LHCN-M2 (cell line): ENCODE results near the gene TRAK1. TPM values are rescaled to one million over a fixed set of nuclear protein-coding genes. Genes with fewer than 3 reads are reported as not detected.
"Not testable (repeated sequence)": the region's sequence is repeated elsewhere in the genome, so short reads cannot be mapped to it uniquely, and the experiment has no call there.

Experiments used
- DNase-seq: peaks from one replicate; pipeline ENCODE4 v3.0.0-alpha.2; 2012; ENCODE audit warnings: low read depth
- polyA plus RNA-seq: library from polyadenylated mRNA; unstranded; fragments of >200 nt; gene quantifications from one replicate; pipeline ENCODE4 v1.2.1, GENCODE V29; 2012; ENCODE audit warnings: missing spikeins
- total RNA-seq: library from RNA; depleted of rRNA; stranded (reverse); fragments of >200 nt; gene quantifications from 2 replicates; pipeline ENCODE4 v1.2.3, GENCODE V29; 2014; rRNA removed

TRAK1 gene
- 20.7 and 21.4 TPM in 2 replicates for total RNA-seq
- polyA plus RNA-seq = 21.7 TPM

- DNase-seq = peak; percentile 80
Observed at GRCh38 chr3:42090973-42091731, at the start of gene TRAK1. TSS of gene TRAK1 (plus strand) at chr3:42091357. CDS start at chr3:42091470, 113 bp downstream.

GRCh38 chr3:42042747-42043098 is 48.4 kb upstream of the TRAK1 start:
- DNase-seq = no peak

GRCh38 chr3:42043099-42043813 is 47.9 kb upstream of the TRAK1 start:
- peak; percentile 76 for DNase-seq

GRCh38 chr3:42045708-42046243 is 45.4 kb upstream of the TRAK1 start:
- no peak for DNase-seq

GRCh38 chr3:42048526-42048925 is 42.6 kb upstream of the TRAK1 start:
- not testable (repeated sequence) for DNase-seq

GRCh38 chr3:42050126-42050525 is 41.0 kb upstream of the TRAK1 start:
- no peak for DNase-seq

- no peak for DNase-seq
Observed at GRCh38 chr3:42051384-42052131, 39.6 kb upstream of the TRAK1 start.

- DNase-seq = no peak
Observed at GRCh38 chr3:42052132-42052483, 39.0 kb upstream of the TRAK1 start.

- DNase-seq = peak; percentile 68
Observed at GRCh38 chr3:42052484-42053351, 38.4 kb upstream of the TRAK1 start.

- no peak for DNase-seq
Observed at GRCh38 chr3:42053476-42053875, 37.7 kb upstream of the TRAK1 start.

GRCh38 chr3:42055291-42055690 is 35.9 kb upstream of the TRAK1 start:
- peak; percentile 59 for DNase-seq

GRCh38 chr3:42056840-42057239 is 34.3 kb upstream of the TRAK1 start:
- DNase-seq = no peak

GRCh38 chr3:42057561-42058211 is 33.5 kb upstream of the TRAK1 start:
- DNase-seq = no peak

GRCh38 chr3:42061025-42061712 is 30.0 kb upstream of the TRAK1 start:
- no peak for DNase-seq

- DNase-seq = peak; percentile 99
Observed at GRCh38 chr3:42061713-42062380, 29.3 kb upstream of the TRAK1 start.

- DNase-seq = no peak
Observed at GRCh38 chr3:42062464-42062863, 28.7 kb upstream of the TRAK1 start.

GRCh38 chr3:42063888-42064287 is 27.3 kb upstream of the TRAK1 start:
- DNase-seq = peak; percentile 96

GRCh38 chr3:42066516-42067181 is 24.5 kb upstream of the TRAK1 start:
- peak; percentile 90 for DNase-seq

GRCh38 chr3:42067326-42067725 is 23.8 kb upstream of the TRAK1 start:
- peak; percentile 81 for DNase-seq
